ENCODE results near the gene RRP12.

DNA sequence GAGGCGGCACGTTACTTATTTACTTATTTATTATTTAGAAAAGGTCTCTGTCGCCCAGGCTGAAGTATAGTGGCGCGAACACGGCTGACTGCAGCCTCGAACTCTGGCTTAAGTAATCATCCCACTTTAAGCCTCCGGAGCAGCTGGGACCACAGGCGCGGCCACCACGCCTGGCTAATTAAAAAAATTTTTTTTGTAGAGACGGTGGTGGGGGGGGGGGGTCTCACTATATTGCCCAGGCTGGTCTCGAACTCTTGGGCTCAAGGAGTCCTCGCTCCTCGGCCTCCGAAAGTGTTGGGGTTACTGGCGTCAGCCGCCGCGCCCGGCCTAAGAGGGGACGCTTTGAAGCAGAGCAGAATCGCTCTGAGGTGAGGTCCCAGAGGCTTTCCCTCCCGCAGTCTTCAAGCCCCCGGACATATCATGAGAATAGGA is 65.9 kb downstream of the RRP12 start:
- TF ChIP-seq EZH2 (IDR thresholded peaks at IDR 0.05; ENCODE audit: low read length, unreplicated experiment): no peak
- TF ChIP-seq, protein P1, sequence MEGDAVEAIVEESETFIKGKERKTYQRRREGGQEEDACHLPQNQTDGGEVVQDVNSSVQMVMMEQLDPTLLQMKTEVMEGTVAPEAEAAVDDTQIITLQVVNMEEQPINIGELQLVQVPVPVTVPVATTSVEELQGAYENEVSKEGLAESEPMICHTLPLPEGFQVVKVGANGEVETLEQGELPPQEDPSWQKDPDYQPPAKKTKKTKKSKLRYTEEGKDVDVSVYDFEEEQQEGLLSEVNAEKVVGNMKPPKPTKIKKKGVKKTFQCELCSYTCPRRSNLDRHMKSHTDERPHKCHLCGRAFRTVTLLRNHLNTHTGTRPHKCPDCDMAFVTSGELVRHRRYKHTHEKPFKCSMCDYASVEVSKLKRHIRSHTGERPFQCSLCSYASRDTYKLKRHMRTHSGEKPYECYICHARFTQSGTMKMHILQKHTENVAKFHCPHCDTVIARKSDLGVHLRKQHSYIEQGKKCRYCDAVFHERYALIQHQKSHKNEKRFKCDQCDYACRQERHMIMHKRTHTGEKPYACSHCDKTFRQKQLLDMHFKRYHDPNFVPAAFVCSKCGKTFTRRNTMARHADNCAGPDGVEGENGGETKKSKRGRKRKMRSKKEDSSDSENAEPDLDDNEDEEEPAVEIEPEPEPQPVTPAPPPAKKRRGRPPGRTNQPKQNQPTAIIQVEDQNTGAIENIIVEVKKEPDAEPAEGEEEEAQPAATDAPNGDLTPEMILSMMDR (conservative IDR thresholded peaks at IDR 0.05; ENCODE audit: low read depth, low read length): no peak

Data from PC-3 (cell line).